HCT116 (cell line): Measurements from ENCODE around the gene APOBEC3G. TPM values are rescaled to one million over a fixed set of nuclear protein-coding genes. Genes with fewer than 3 reads are reported as not detected.

Experiments used
- ATAC-seq: fragments of 200-7000 bp; cut with Tn5 transposase; 2 replicates; pipeline ENCODE4 v1.9.1; 2020; ENCODE audit warnings: mild to moderate bottlenecking, moderate library complexity
- BruUV-seq: library from RNA; stranded (reverse); fragments of 400-500 nt; replicated peaks from 2 replicates; lab custom pipeline; 2021; lab: Mats Ljungman, UMichigan
- CTCF ChIA-PET: fragments of 300-600 bp; sonication (Branson Sonifier 250); formaldehyde crosslinking; loops from one replicate; lab custom pipeline; 2021; ENCODE audit warnings: antibody characterized with exemption; lab: Charles Lee
- POLR2A ChIA-PET: fragments of 300-600, 350-600 bp; sonication (Branson Sonifier 250); formaldehyde crosslinking; loops from one replicate; lab custom pipeline; 2021; ENCODE audit warnings: antibody characterized with exemption; lab: Charles Lee
- RAD21 ChIA-PET, 2 experiments: fragments of 300-600 bp; sonication (Branson Sonifier 250); formaldehyde crosslinking; loops; one replicate each; lab custom pipeline; 2023; ENCODE audit warnings: low total read pairs in 2 of 2; ENCODE audit not compliant: uncharacterized antibody in 2 of 2, unreplicated experiment in 2 of 2, low non-redundant PET in 1 of 2; lab: Charles Lee
- DNase-seq: peaks from one replicate; pipeline ENCODE4 v3.0.0-alpha.2; 2010; ENCODE audit warnings: low read depth, low spot score
- H2AFZ ChIP-seq: fragments of 200-600 bp; shearing (Covaris generic), sonication (generic); 2 replicates; pipeline ENCODE4 v1.6.1; 2017; ENCODE audit warnings: low read depth, mixed run types, mixed read lengths, antibody characterized with exemption, low read length; ENCODE audit not compliant: poor library complexity, severe bottlenecking
- H3K27ac ChIP-seq: 2 replicates; pipeline ENCODE4 v1.5.1; 2012; ENCODE audit warnings: low read depth, low read length
- H3K27me3 ChIP-seq: fragments of 200-600 bp; sonication (generic); 2 replicates; pipeline ENCODE4 v1.6.1; 2016; ENCODE audit warnings: mixed run types, low read length, mixed read lengths; ENCODE audit not compliant: insufficient read depth
- H3K36me3 ChIP-seq, 2 experiments: fragments of 200-500 bp in 1 of 2; fragments of 200-600 bp in 1 of 2; sonication (Bioruptor generic) in 1 of 2; sonication (generic) in 1 of 2; 2 replicates each; pipeline versions ENCODE4 v1.5.1 to v1.6.1; 2014 to 2016; ENCODE audit warnings: low read length in 2 of 2, inconsistent platforms in 1 of 2, mixed read lengths in 1 of 2, mixed run types in 1 of 2; ENCODE audit not compliant: insufficient read depth in 2 of 2, control insufficient read depth in 1 of 2
- H3K4me1 ChIP-seq, 2 experiments: fragments of 200-600 bp in 1 of 2; sonication (generic) in 1 of 2; 2 replicates each; pipeline versions ENCODE4 v1.5.1 to v1.6.1; 2012 to 2017; ENCODE audit warnings: low read length in 2 of 2, inconsistent platforms in 1 of 2, mild to moderate bottlenecking in 1 of 2, mixed read lengths in 1 of 2, mixed run types in 1 of 2, moderate library complexity in 1 of 2; ENCODE audit not compliant: insufficient read depth in 2 of 2, control insufficient read depth in 1 of 2
- H3K4me2 ChIP-seq: fragments of 200-600 bp; sonication (generic); 2 replicates; pipeline ENCODE4 v1.6.1; 2017; ENCODE audit warnings: mixed run types, low read length, mixed read lengths
- H3K4me3 ChIP-seq, 2 experiments: fragments of 200-600 bp in 1 of 2; sonication (generic) in 1 of 2; replicated peaks in 1 of 2; 2 replicates each; pipeline ENCODE4 v1.5.1; 2011 to 2016; ENCODE audit warnings: low read length in 2 of 2, control low read depth in 1 of 2, low read depth in 1 of 2, mild to moderate bottlenecking in 1 of 2, mixed read lengths in 1 of 2, mixed run types in 1 of 2
- H3K79me2 ChIP-seq: fragments of 200-600 bp; sonication (generic); 2 replicates; pipeline ENCODE4 v1.6.1; 2017; ENCODE audit warnings: mild to moderate bottlenecking, mixed run types, low read length, moderate library complexity, mixed read lengths; ENCODE audit not compliant: insufficient read depth
- H3K9ac ChIP-seq: fragments of 200-600 bp; sonication (generic); 2 replicates; pipeline ENCODE4 v1.6.1; 2016; ENCODE audit warnings: low read length, mixed read lengths
- H3K9me2 ChIP-seq: fragments of 200-600 bp; sonication (generic), shearing (Covaris generic); 2 replicates; pipeline ENCODE4 v1.6.1; 2017; ENCODE audit warnings: mixed run types, mild to moderate bottlenecking, moderate library complexity; ENCODE audit not compliant: insufficient read depth
- H3K9me3 ChIP-seq, 2 experiments: fragments of 200-500 bp in 1 of 2; fragments of 200-600 bp in 1 of 2; sonication (Bioruptor generic) in 1 of 2; sonication (generic) in 1 of 2; 2 replicates each; pipeline ENCODE4 v1.6.1; 2014 to 2017; ENCODE audit warnings: low read length in 2 of 2, mixed read lengths in 2 of 2, inconsistent platforms in 1 of 2, low read depth in 1 of 2, mild to moderate bottlenecking in 1 of 2, mixed run types in 1 of 2, moderate library complexity in 1 of 2; ENCODE audit not compliant: control insufficient read depth in 1 of 2, insufficient read depth in 1 of 2
- H4K20me1 ChIP-seq: fragments of 200-600 bp; sonication (generic), shearing (Covaris generic); 2 replicates; pipeline ENCODE4 v1.6.1; 2017; ENCODE audit warnings: mixed run types, mild to moderate bottlenecking, moderate library complexity; ENCODE audit not compliant: insufficient read depth
- CBX3 ChIP-seq: IDR thresholded peaks from 2 replicates; pipeline ENCODE4 v1.6.1; 2012; ENCODE audit warnings: low read depth
- CEBPB ChIP-seq: IDR thresholded peaks from 2 replicates; pipeline ENCODE4 v1.6.1; 2012; ENCODE audit warnings: low read depth
- EGR1 ChIP-seq: IDR thresholded peaks from 2 replicates; pipeline ENCODE4 v1.6.1; 2012; ENCODE audit warnings: low read depth
- ELF1 ChIP-seq: IDR thresholded peaks from 2 replicates; pipeline ENCODE4 v1.6.1; 2012; ENCODE audit warnings: low read depth, borderline replicate concordance
- EZH2 ChIP-seq: fragments of 200-600 bp; sonication (generic); IDR thresholded peaks from 2 replicates; pipeline ENCODE4 v1.6.1; 2017; ENCODE audit warnings: antibody characterized with exemption, mixed run types
- EZH2phosphoT487 ChIP-seq: fragments of 200-600 bp; IDR thresholded peaks from 2 replicates; pipeline ENCODE4 v1.6.1; 2018; ENCODE audit warnings: antibody characterized with exemption, borderline replicate concordance
- FOSL1 ChIP-seq: IDR thresholded peaks from 2 replicates; pipeline ENCODE4 v1.6.1; 2012; ENCODE audit warnings: low read depth
- JUND ChIP-seq: IDR thresholded peaks from 2 replicates; pipeline ENCODE4 v1.6.1; 2012
- SIN3A ChIP-seq: IDR thresholded peaks from 2 replicates; pipeline ENCODE4 v1.6.1; 2012; ENCODE audit warnings: low read depth
- SP1 ChIP-seq: IDR thresholded peaks from 2 replicates; pipeline ENCODE4 v1.6.1; 2012; ENCODE audit warnings: low read depth
- TCF7L2 ChIP-seq: IDR thresholded peaks from 2 replicates; pipeline ENCODE4 v1.7.0; 2011; ENCODE audit warnings: borderline replicate concordance, inconsistent platforms; ENCODE audit not compliant: insufficient read depth, insufficient read length; ENCODE audit errors: extremely low read depth
- YY1 ChIP-seq: IDR thresholded peaks from 2 replicates; pipeline ENCODE4 v1.6.1; 2011; ENCODE audit warnings: low read length, low read depth, moderate library complexity, mild to moderate bottlenecking; ENCODE audit not compliant: insufficient replicate concordance; ENCODE audit errors: extremely low read depth
- ZBTB33 ChIP-seq: IDR thresholded peaks from 2 replicates; pipeline ENCODE4 v1.6.1; 2011; ENCODE audit warnings: mild to moderate bottlenecking, low read length, moderate library complexity; ENCODE audit not compliant: insufficient replicate concordance; ENCODE audit errors: extremely low read depth
- ZFX ChIP-seq: fragments of 450-650 bp; IDR thresholded peaks from 2 replicates; pipeline ENCODE4 v1.6.1; 2017
- ZNF274 ChIP-seq: fragments of 200-500 bp; sonication (Bioruptor generic); IDR thresholded peaks from 2 replicates; pipeline ENCODE4 v1.6.1; 2014; ENCODE audit warnings: mild to moderate bottlenecking, low read depth, low read length, inconsistent platforms
- intact Hi-C: fragments of 100-400 bp; cut with micrococcal nuclease; formaldehyde crosslinking; loops from 2 replicates; pipeline ENCODE4 v1.10.0; 2022
- total RNA-seq: library from RNA; stranded (reverse); gene quantifications from one replicate; pipeline ENCODE4 v1.2.1, GENCODE V29; 2021; ENCODE audit not compliant: unreplicated experiment
- TF ChIP-seq, protein P1 (sequence below): IDR thresholded peaks from 2 replicates; pipeline ENCODE4 v1.6.1; 2012; ENCODE audit warnings: low read depth
- TF ChIP-seq, protein P2 (sequence below): IDR thresholded peaks from 2 replicates; pipeline ENCODE4 v1.6.1; 2012

Gene APOBEC3G
- total RNA-seq, 1 experiment from 2014 or later, result 0.71 TPM

DNA sequence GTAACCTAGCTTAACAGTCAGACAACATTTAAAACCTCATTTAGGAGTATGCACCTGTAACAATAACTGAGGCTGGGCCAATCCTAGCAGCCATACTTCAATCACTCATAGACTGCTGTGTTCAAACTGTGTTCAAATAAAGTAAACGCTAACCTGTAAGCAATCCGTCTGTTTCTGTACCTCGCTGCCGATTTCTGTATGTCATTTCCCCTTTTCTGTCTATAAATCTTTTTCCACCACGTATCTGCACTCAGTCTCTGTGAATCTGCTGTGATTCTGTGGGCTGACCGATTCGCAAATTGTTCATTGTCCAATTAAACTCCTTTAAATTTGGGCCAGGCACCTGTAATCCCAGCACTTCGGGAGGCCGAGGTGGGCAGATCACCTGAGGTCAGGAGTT lies 32.3 kb downstream of the APOBEC3G start (continued):
- TF ChIP-seq, protein P1, sequence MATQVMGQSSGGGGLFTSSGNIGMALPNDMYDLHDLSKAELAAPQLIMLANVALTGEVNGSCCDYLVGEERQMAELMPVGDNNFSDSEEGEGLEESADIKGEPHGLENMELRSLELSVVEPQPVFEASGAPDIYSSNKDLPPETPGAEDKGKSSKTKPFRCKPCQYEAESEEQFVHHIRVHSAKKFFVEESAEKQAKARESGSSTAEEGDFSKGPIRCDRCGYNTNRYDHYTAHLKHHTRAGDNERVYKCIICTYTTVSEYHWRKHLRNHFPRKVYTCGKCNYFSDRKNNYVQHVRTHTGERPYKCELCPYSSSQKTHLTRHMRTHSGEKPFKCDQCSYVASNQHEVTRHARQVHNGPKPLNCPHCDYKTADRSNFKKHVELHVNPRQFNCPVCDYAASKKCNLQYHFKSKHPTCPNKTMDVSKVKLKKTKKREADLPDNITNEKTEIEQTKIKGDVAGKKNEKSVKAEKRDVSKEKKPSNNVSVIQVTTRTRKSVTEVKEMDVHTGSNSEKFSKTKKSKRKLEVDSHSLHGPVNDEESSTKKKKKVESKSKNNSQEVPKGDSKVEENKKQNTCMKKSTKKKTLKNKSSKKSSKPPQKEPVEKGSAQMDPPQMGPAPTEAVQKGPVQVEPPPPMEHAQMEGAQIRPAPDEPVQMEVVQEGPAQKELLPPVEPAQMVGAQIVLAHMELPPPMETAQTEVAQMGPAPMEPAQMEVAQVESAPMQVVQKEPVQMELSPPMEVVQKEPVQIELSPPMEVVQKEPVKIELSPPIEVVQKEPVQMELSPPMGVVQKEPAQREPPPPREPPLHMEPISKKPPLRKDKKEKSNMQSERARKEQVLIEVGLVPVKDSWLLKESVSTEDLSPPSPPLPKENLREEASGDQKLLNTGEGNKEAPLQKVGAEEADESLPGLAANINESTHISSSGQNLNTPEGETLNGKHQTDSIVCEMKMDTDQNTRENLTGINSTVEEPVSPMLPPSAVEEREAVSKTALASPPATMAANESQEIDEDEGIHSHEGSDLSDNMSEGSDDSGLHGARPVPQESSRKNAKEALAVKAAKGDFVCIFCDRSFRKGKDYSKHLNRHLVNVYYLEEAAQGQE, result no peak
- TF ChIP-seq CEBPB (no peak), ZFX (no peak), TCF7L2 (no peak), SIN3A (no peak), CBX3 (no peak), EGR1 (no peak)

DNA sequence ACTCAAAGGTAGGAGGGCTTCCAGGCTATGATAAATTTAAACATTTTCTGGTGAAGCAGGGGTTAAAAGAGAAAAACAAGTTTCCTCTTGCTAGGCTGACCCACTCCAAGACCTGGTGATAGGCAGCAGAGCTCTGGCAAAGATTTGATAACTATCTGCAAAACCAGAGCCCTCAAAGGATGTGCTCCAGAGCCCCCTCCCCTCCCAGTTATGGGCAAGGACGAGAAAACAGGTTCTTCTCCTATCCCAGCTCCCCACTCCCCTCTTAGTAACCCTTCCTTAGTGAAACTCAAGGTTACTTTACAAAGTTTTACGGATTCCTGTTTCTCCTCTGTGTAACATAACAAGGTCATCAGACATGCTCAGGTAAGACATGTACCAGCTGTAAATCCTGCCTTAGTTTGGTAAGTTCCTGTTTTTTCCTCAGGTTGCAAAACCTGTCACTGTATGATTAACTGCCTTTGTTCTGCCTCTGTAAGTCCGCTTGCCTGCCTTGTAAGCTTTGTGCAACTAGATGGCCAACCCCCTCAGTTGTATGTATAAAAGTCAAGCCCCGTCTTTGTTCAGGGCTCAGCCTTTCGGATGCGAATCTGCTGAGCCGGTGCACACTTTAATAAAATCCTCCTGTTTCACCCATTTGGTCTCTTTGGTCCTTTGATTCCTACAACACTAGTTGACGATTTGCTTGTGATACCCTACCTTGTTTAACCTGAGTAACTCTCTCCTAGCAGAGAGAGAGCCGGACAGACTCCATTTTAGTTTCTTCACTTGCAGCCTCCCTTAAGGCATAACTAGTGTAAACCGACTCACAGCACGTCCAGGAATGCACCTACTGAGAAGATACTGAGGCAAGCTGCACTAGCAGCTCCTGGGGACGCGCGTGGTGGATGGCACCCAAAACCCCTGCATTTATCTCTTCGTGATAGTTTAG lies 33.8 kb downstream of the APOBEC3G start:
- intact Hi-C loops, result no loop called here
- H3K27ac ChIP-seq, result no peak overlapping the region
- ATAC-seq, result no peak
- no peak overlapping the region for H3K4me3 ChIP-seq
- no peaks in the 10 kb centered on the region for H3K4me1 ChIP-seq
- ChIA-PET RAD21 (interaction anchor here in 1 of 2 experiments (0.7 kb wide), 1 partner anchor 11 kb away, joined by 3 read pairs; no protein-coding TSS in a partner anchor), CTCF (no interaction called here), POLR2A (no interaction called here)
- no peak for DNase-seq
- no peaks in the 10 kb centered on the region for H4K20me1 ChIP-seq
- H3K9me2 ChIP-seq, result no peaks in the 10 kb centered on the region
- no peaks in the 10 kb centered on the region for H3K27me3 ChIP-seq
- H3K9me3 ChIP-seq, result no peaks in the 10 kb centered on the region
- H3K79me2 ChIP-seq, result no peaks in the 10 kb centered on the region
- H3K36me3 ChIP-seq, result no peaks in the 10 kb centered on the region
- H2AFZ ChIP-seq, result no peak overlapping the region
- no peak overlapping the region for H3K4me2 ChIP-seq
- BruUV-seq, result no TSS peak
- H3K9ac ChIP-seq, result no peak overlapping the region
- TF ChIP-seq CEBPB, result no peak
- no peak for TF ChIP-seq SP1
- TF ChIP-seq EZH2, result no peak
- no peak for TF ChIP-seq EZH2phosphoT487
- no peak for TF ChIP-seq ELF1
- TF ChIP-seq CBX3, result no peak
- TF ChIP-seq, protein P2, sequence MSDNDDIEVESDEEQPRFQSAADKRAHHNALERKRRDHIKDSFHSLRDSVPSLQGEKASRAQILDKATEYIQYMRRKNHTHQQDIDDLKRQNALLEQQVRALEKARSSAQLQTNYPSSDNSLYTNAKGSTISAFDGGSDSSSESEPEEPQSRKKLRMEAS, result no peak
- no peak for TF ChIP-seq ZNF274
- no peak for TF ChIP-seq JUND
- TF ChIP-seq YY1, result no peak
- TF ChIP-seq FOSL1, result no peak
- TF ChIP-seq SIN3A, result no peak
- TF ChIP-seq ZBTB33, result no peak
